HepG2 (cell line): ENCODE measurements around the gene CDSN. TPM values are rescaled to one million over a fixed set of nuclear protein-coding genes. Genes with fewer than 3 reads are reported as not detected.

Experiments
- ATAC-seq: fragments of 200-7000 bp; cut with Tn5 transposase; 3 replicates; pipeline ENCODE4 v1.9.1; 2020; ENCODE audit warnings: mild to moderate bottlenecking, moderate library complexity
- BruUV-seq: library from RNA; stranded (reverse); fragments of 400-500 nt; replicated peaks from 2 replicates; lab custom pipeline; 2021; lab: Mats Ljungman, UMichigan
- CTCF ChIA-PET: fragments of 300-600 bp; formaldehyde crosslinking; extraction: SDS; loops from one replicate; lab custom pipeline; 2021; ENCODE audit warnings: low total read pairs, inconsistent platforms, low intra/inter-chr PET ratio; lab: Yijun Ruan, JAX
- POLR2A ChIA-PET: fragments of 350-600 bp; sonication (Branson Sonifier 250); formaldehyde crosslinking; loops from one replicate; lab custom pipeline; 2020; ENCODE audit warnings: antibody characterized with exemption, inconsistent platforms; lab: Yijun Ruan, JAX
- DNase-seq: peaks from one replicate; pipeline ENCODE4 v3.0.0-alpha.2; 2015; ENCODE audit warnings: low spot score
- FAIRE-seq: peaks from 3 replicates; lab custom pipeline; 2011; peaks lifted over from hg19 to GRCh38; lab: Jason Lieb, UNC
- H2AFZ ChIP-seq: one replicate; pipeline ENCODE4 v1.6.1; 2011; ENCODE audit warnings: low read length, inconsistent platforms
- H3K27ac ChIP-seq: fragments of 300-600 bp; 3 replicates; pipeline ENCODE4 v1.8.0; 2011; ENCODE audit warnings: mixed run types, mild to moderate bottlenecking, mixed read lengths, low read length, inconsistent platforms; ENCODE audit not compliant: insufficient read depth; ENCODE audit errors: extremely low read length
- H3K27me3 ChIP-seq, 2 experiments: fragments of 200-600 bp in 1 of 2; 2 replicates in 1 of 2; 3 replicates in 1 of 2; pipeline versions ENCODE4 v1.6.0 to v1.8.0; 2011; ENCODE audit warnings: low read length in 2 of 2, mild to moderate bottlenecking in 2 of 2, moderate library complexity in 2 of 2, inconsistent platforms in 1 of 2; ENCODE audit not compliant: insufficient read depth in 2 of 2, control insufficient read depth in 1 of 2
- H3K36me3 ChIP-seq, 2 experiments: fragments of 200-600 bp in 1 of 2; replicated peaks in 1 of 2; 2 replicates in 1 of 2; 3 replicates in 1 of 2; pipeline versions ENCODE4 v1.5.1 to v1.8.0; 2011; ENCODE audit warnings: low read length in 2 of 2, inconsistent platforms in 1 of 2; ENCODE audit not compliant: insufficient read depth in 2 of 2, control insufficient read depth in 1 of 2
- H3K4me1 ChIP-seq: 2 replicates; pipeline ENCODE4 v1.5.1; 2012; ENCODE audit warnings: low read length, inconsistent platforms; ENCODE audit not compliant: insufficient read depth
- H3K4me2 ChIP-seq: 2 replicates; pipeline ENCODE4 v1.6.0; 2011; ENCODE audit warnings: low read depth, low read length, inconsistent platforms
- H3K4me3 ChIP-seq, 3 experiments: fragments of 200-600 bp in 1 of 3; sonication (generic), shearing (Covaris generic) in 1 of 3; replicated peaks in 1 of 3; 2 replicates each; pipeline ENCODE4 v1.5.1; 2011 to 2016; ENCODE audit warnings: low read length in 3 of 3, inconsistent platforms in 2 of 3, low read depth in 2 of 3, mild to moderate bottlenecking in 2 of 3, control low read depth in 1 of 3, mixed read lengths in 1 of 3; ENCODE audit not compliant: insufficient read depth in 1 of 3
- H3K79me2 ChIP-seq: one replicate; pipeline ENCODE4 v1.6.1; 2011; ENCODE audit warnings: low read length, inconsistent platforms; ENCODE audit not compliant: insufficient read depth
- H3K9ac ChIP-seq: 2 replicates; pipeline ENCODE4 v1.6.0; 2011; ENCODE audit warnings: mild to moderate bottlenecking, low read depth, low read length, inconsistent platforms; ENCODE audit not compliant: insufficient read depth
- H3K9me3 ChIP-seq: 2 replicates; pipeline ENCODE4 v1.5.1; 2012; ENCODE audit warnings: mild to moderate bottlenecking, low read length
- H4K20me1 ChIP-seq: 2 replicates; pipeline ENCODE4 v1.6.0; 2011; ENCODE audit warnings: inconsistent platforms, mild to moderate bottlenecking, low read length, moderate library complexity; ENCODE audit not compliant: insufficient read depth
- ATF6 ChIP-seq: sonication (generic); formaldehyde crosslinking; conservative IDR thresholded peaks from 2 replicates; pipeline ENCODE4 v1.4.0; 2020; ENCODE audit warnings: missing genetic modification reagents
- BCL6 ChIP-seq: IDR thresholded peaks from 2 replicates; pipeline ENCODE4 v1.6.1; 2016; ENCODE audit warnings: missing genetic modification reagents, missing compliant biosample characterization
- FOXK2 ChIP-seq: fragments of 450-650 bp; IDR thresholded peaks from 2 replicates; pipeline ENCODE4 v1.6.1; 2016
- HNF1B ChIP-seq: sonication (generic); formaldehyde crosslinking; IDR thresholded peaks from 2 replicates; pipeline ENCODE4 v1.5.1; 2020; ENCODE audit warnings: mild to moderate bottlenecking, moderate library complexity, missing genetic modification reagents
- HOMEZ ChIP-seq: IDR thresholded peaks from 2 replicates; pipeline ENCODE4 v1.6.1; 2016; ENCODE audit warnings: low read depth
- KMT2B ChIP-seq: IDR thresholded peaks from 2 replicates; pipeline ENCODE4 v1.6.1; 2016; ENCODE audit warnings: missing genetic modification reagents, missing compliant biosample characterization
- SRSF9 ChIP-seq: fragments of 200-400 bp; formaldehyde crosslinking; IDR thresholded peaks from 2 replicates; pipeline ENCODE4 v1.6.1; 2018; ENCODE audit warnings: borderline replicate concordance, mild to moderate bottlenecking, low read depth, low read length; ENCODE audit not compliant: insufficient read depth, poor library complexity, severe bottlenecking
- TBX2 ChIP-seq: sonication (generic); formaldehyde crosslinking; IDR thresholded peaks from 2 replicates; pipeline ENCODE4 v1.5.0; 2020; ENCODE audit warnings: missing genetic modification reagents, mild to moderate bottlenecking, borderline replicate concordance
- ZBTB21 ChIP-seq: sonication (generic); formaldehyde crosslinking; IDR thresholded peaks from 2 replicates; pipeline ENCODE4 v1.4.0; 2020; ENCODE audit warnings: missing genetic modification reagents
- ZNF160 ChIP-seq: sonication (generic); formaldehyde crosslinking; IDR thresholded peaks from 2 replicates; pipeline ENCODE4 v1.8.0; 2022; ENCODE audit warnings: mild to moderate bottlenecking, inconsistent platforms, missing genetic modification reagents
- ZNF274 ChIP-seq: sonication (generic); formaldehyde crosslinking; IDR thresholded peaks from 2 replicates; pipeline ENCODE4 v1.5.1; 2020; ENCODE audit warnings: mild to moderate bottlenecking, missing genetic modification reagents
- WGBS: methylation state at CpG from one replicate; pipeline ENCODE4 v1.1.6; 2017; ENCODE audit warnings: low lambda C conversion rate; 5-methylcytosine and 5-hydroxymethylcytosine counted together
- in situ Hi-C: cut with HindIII; loops from 2 replicates; pipeline ENCODE4 v1.10.0; 2017; ENCODE audit warnings: low pct_unique_long_range_greater_than_20kb; ENCODE audit not compliant: extremely low pct_ligation_motif_present
- intact Hi-C: fragments of 100-400 bp; cut with micrococcal nuclease; formaldehyde crosslinking; loops from one replicate; pipeline ENCODE4 v1.10.0; 2022; ENCODE audit not compliant: unreplicated experiment
- polyA plus RNA-seq, 8 experiments: library from polyadenylated mRNA; depleted of rRNA in 3 of 8; stranded (reverse) in 7 of 8; unstranded in 1 of 8; fragments of >200 nt; fragmentation: Illumina TruSeq in 4 of 8; extraction: Trizol in 4 of 8; gene quantifications; 2 replicates each; pipeline versions ENCODE4 v1.2.1 to v1.2.3, GENCODE V29; 2011 to 2016; ENCODE audit warnings: low read depth in 4 of 8, missing spikeins in 1 of 8, mixed read lengths in 1 of 8; ENCODE audit not compliant: insufficient read depth in 1 of 8
- total RNA-seq, 5 experiments: library from RNA; depleted of rRNA; stranded (reverse); fragments of >200 nt; fragmentation: Illumina TruSeq; extraction: Trizol; gene quantifications; 2 replicates each; pipeline ENCODE4 v1.2.3, GENCODE V29; 2016; ENCODE audit warnings: low read depth in 1 of 5

The CDSN gene
- total and polyA plus RNA-seq, 2 of the 13 experiments (the other 11 are each of a cell fraction or from before 2014, with no cell fraction given), result not detected

- DNase-seq, result no peak
- H3K9me3 ChIP-seq, result no peaks in the 10 kb centered on the region
- no peaks in the 10 kb centered on the region for H3K79me2 ChIP-seq
- no peak overlapping the region for H3K9ac ChIP-seq
- no peak overlapping the region for H2AFZ ChIP-seq
- ATAC-seq, result no peak
- H4K20me1 ChIP-seq, result no peaks in the 10 kb centered on the region
- TF ChIP-seq SRSF9 (no peak), ZNF160 (CRISPR knock-in tag) (no peak), HNF1B (CRISPR knock-in tag) (no peak), ZBTB21 (CRISPR knock-in tag) (no peak), KMT2B (CRISPR knock-in tag) (no peak), ATF6 (CRISPR knock-in tag) (no peak), BCL6 (CRISPR knock-in tag) (no peak), FOXK2 (no peak), HOMEZ (CRISPR knock-in tag) (no peak), TBX2 (no peak), ZNF274 (no peak)
- TF ChIP-seq, all 625 proteins: peak for 0
- Histone ChIP-seq H3K4me1 (no peaks in the 10 kb centered on the region), H3K27ac (no peak overlapping the region), H3K4me3 (no peak overlapping the region), H3K27me3 (no peaks in the 10 kb centered on the region), H3K36me3 (peaks cover 3 to 23% of the 10 kb centered on the region in 2 experiments; a peak in 4 of 5 replicates), H3K4me2 (no peak overlapping the region)
- no peak for FAIRE-seq
- in situ Hi-C loops, result no loop called here
- 82% methylated on average over 5 of the region's 6 CpGs for WGBS
- ChIA-PET POLR2A (no interaction called here), CTCF (no interaction called here)
- BruUV-seq, result no TSS peak
- intact Hi-C loops, result no loop called here
Measured at GRCh38 chr6:31149827-31150447, 29.7 kb upstream of the CDSN start.
